Left kidney (tissue), 2 donors: ENCODE measurements around the gene LY9. TPM values are rescaled to one million over a fixed set of nuclear protein-coding genes. Genes with fewer than 3 reads are reported as not detected.
"Not testable (repeated sequence)": the region's sequence is repeated elsewhere in the genome, so short reads cannot be mapped to it uniquely, and the experiment has no call there.

ENCODE experiments used
- DNase-seq: peaks from one replicate; pipeline ENCODE4 v3.0.0-alpha.2; 2013
- polyA plus RNA-seq: library from polyadenylated mRNA; unstranded; fragments of 120-200 nt; gene quantifications from one replicate; pipeline ENCODE4 v1.2.1, GENCODE V29; 2013; ENCODE audit not compliant: insufficient read length

The LY9 gene
- polyA plus RNA-seq, 1 donor: 0.32 TPM

DNA sequence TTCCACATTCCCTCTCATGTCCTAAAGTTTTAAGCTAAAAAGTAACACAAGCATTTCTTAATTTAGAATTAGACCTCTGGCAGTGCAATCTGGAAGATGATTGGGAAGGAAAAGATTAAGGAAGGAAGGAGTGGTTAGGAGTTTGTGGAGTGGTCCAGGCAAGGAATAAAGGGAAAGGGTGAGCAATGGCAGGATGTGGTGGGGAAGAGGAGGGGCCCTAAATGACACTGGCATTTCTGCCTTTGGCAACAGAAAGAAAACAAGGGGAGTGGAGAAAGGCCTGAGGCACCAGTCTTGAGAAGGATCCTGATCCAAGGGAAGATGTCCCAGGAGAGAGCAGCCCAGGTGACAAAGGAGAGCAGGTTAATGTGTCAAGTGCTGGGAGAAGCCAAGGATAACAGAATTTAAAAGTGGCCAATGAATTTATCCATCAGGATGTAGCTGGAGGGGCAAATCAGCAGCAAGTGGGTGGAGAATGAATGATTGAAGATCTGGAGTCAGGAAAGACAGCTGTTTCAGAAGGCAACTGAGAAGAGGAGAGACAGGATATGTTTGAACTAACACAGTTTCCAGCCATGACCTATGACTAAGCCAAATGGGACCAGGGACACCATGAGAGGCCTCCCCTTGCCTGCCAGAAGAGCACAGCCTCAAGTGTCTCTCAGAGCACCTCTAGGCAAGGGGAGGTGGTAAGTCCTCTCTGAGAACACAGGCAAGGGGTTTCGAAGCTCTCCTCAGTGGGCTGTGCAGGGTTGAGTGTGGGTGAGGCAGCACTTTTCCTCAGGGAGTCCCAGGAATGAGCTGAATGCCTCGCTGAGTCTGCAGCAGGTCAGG lies 20.9 kb upstream of the LY9 start:
- DNase-seq: no peak

- DNase-seq: no peak
Measured at GRCh38 chr1:160776178-160776577, 19.8 kb upstream of the LY9 start.

DNA sequence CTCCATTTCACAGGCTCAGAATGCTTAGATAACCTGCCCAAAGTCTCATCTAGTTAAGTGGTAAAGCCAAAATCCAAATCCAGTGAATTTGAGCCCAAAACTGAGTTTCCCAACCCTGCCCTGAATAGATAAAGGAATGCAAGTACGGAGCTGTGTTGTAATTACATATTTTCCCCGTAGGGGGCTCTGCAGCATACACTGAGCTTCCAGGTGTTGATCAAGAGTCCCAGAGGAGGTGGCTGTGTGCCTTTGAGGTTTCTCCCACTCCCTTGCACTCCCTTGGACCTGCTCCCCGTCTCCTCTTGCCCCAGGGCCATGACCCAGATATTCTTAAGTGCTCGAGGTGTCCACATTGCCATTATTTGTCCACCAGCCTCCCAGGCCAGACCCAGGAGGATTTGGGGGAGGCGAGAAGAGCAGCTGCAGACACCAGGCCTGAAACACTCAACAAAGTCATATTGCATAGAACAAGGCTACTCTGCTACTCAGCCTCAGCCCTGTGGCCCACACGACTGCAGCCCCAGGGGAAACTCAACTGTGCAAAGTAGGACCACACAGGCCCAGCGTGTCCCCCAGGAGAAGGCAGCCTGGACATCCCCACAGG lies 18.4 kb upstream of the LY9 start:
- peak; percentile 19 for DNase-seq

GRCh38 chr1:160778976-160779375 lies 17.0 kb upstream of the LY9 start:
- no peak for DNase-seq

DNA sequence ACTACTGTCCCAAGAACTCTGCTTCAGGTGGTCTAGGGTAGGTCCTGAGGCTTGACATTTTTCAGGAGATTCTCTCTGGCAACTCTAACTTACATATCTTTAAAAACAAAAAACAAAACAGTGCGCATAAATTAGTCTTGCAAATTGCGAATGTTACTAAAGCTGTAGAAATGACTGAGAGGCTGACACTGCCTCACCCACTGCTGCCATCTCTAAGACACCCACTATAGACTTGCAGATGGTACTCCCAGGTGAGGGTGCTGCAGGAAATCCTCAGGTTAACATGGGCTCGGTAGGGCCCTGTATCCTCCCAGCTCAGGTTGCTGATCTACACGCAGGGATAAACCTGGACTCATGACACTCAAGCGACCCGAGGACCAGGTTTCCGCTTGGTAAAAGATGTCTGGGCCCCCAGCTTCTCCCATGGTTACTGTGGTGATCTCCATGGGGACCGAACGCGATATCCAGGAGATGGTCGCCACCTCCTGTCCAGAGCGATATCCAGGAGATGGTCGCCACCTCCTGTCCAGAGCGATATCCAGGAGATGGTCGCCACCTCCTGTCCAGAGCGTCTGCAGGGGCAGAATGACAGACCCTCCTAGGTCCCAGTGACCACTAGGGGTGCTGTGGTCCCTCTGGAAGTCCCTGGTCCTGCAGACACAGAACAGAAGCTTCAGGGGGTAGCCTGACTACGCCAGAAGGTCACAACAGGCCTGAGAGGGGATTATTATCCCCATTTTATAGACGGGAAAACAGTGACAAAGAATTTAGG lies 16.2 kb upstream of the LY9 start:
- DNase-seq: no peak

- no peak for DNase-seq
Measured at GRCh38 chr1:160780398-160780755, 15.6 kb upstream of the LY9 start.

GRCh38 chr1:160781186-160781766 lies 14.7 kb upstream of the LY9 start:
- peak; percentile 42 for DNase-seq

DNA sequence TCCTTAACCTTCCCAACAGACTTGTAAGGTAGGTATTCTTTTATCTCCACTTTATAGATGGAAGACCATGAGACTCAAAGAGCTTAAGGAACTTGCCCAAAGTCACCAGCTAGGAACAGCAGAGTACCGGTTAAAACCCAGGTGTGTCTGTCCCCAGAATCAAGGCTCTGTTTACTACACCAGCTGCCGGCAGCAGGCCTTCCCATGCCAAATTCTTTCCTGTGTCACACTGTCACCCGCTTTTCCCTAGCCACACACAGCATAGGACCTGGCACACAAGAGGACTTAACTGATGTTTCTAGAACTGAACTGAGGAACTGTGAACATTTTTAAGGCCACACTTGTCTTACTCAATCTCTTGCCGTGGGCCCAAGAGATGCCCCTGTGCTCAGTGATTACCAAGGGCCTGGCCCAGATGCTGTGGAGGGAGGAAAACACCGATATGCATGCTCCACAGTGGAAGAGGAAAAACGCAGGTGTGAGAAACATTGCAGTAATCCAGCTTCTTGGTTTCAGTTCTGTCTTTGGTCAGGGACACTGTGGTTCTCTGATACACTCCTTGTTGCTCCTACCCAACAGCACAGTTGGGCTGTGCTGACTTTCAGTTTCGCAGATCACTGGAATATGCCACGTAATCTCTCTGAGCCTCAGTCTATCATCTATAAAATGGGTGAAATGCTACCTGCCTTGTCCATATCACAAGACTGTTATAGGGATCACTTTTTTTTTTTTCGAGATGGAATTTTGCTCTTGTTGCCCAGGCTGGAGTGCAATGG lies 13.9 kb upstream of the LY9 start:
- DNase-seq: no peak

- not testable (repeated sequence) for DNase-seq
Measured at GRCh38 chr1:160782988-160783765, 12.8 kb upstream of the LY9 start.

DNA sequence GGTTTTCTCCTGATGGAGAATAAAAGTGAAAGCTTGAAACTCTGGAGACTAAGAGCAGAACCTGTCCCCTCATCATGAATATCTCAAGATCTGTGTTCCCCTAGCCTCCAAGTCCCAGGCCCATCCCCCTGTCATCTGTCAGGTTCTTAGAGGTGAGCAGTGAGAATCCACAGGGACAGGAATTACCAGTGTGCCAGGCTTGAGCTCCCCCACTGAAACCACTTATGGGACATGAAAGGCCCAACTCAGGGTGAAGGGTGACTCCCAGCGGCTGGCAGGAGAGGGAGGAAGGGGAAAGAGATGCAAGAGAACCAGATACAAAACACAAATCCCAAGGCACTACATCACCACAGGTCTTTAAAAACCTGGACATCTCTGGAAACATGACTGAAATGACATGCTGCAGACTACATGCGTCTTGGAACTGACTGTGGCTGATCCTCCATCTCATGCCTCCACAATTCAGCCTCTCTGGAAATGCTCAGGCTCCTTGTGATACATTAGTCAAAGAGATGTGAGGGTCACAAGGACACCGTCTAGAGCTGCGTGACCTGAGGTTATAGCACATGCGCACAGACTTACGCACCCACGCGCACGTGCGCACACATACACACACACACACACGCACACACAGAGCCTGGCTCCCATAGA lies 6.8 kb upstream of the LY9 start:
- no peak for DNase-seq

- DNase-seq: no peak
Measured at GRCh38 chr1:160789702-160790611, 6.0 kb upstream of the LY9 start.

- no peak for DNase-seq
Measured at GRCh38 chr1:160794376-160794775, 1.6 kb upstream of the LY9 start.

- no peak for DNase-seq
Measured at GRCh38 chr1:160797271-160797709, 1.3 kb downstream of the LY9 start.

DNA sequence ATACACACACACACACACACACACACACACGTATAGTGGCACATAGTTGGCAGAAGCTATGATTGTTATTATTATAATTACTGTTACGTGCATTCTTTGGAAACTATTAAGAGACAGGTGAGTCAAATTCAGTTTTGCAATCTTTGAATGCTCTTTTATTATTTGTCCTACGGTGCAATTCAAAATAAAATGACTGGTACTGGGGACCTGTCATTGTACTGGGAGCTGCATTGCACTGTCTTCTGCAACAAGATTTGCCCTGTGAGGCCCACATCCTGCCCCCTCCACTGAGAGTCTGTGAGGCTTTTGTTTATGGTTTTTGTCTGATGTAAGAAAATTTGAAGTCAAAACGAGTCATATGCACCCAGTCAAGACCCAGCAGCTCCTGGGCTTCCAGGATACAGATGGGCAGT lies 1.9 kb downstream of the LY9 start:
- no peak for DNase-seq

DNA sequence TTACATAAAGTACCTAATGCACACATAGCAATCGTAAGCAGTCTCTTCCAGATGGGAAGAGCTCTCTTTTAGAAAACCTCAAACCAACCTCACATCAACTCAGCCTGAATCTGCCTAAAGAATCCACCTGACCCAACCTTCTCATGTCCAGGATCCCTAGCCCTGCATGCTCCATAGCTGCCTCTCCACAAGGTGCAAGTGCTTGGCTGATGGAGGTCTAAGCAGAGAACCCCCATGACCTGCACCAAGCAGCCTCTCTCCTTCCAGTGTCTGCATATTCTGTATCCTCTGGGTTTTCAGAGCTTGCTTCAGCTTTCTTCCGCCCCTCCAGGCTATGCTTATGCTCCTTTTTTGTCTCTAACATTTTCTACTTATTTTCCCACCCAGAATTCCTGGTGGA lies 2.5 kb downstream of the LY9 start:
- no peak for DNase-seq

GRCh38 chr1:160799641-160800040 lies 3.7 kb downstream of the LY9 start:
- DNase-seq: no peak

DNA sequence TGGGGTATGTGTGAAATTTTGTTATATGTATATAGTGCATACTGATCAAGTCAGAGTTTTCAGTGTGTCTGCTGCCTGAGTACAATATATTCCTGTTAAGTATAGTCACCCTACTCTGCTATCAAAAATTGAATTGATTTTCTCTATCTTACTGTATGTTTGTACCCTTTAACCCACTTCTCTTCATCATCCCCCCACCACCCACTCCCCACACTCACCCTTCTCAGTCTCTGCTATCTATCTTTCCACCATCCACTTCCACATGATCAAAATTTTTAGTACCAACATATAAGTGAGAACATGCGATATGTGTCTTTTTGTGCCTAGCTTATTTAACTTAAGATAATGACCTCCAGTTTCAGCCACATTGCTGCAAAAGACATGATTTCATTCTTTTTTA lies 4.2 kb downstream of the LY9 start:
- no peak for DNase-seq

DNA sequence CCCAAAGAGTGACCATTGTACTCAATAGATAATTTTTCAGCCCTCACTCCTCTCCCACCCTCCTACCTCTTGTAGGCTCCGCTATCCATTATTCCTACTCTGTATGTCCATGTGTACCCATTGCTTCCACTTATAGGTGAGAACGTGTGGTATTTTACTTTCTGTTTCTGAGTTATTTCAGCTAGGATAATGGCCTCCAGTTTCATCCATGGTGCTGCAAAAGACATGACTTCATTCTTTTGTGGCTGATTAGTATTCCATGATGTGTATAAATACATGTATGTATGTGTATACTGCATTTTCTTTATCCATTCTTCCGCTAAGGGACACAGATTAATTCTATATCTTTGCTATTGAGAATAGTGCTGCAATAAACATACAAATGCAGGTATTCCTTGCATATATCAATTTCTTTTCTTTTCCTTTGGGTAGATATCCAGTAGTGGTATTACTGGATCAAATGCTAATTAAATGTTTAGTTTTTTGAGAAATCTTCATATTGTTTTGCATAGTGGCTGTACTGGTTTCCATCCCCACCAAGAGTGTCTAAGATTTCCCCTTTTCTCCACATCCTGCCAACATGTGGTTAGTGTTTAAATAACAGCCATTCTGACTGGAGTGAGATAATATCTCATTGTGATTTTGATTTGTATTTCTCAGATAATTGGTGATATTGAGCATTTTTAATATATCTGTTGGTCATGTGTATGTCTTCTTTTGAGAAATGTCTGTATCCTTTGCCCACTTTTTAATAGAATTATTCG lies 4.9 kb downstream of the LY9 start:
- DNase-seq: no peak
